Measurements from ENCODE around the gene CC2D2A.

DNA sequence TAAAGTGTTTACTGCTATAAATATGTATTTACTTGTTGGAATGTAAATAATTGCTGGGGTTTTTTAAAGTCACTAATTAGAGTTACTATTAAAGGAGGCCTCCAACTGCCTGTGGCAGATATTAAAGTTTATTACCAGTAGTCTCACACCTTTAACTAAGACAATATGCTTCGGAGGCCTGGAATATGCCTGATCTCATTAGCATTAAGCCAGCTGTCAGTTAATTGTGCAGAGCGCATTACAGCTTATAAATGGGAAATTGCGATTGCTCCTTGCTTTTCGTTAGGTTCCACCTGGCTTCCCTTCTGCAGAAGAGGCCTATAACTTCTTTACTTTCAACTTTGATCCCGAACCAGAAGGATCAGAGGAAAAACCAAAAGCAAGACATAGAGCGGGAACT lies 41.3 kb downstream of the CC2D2A start:
- TF ChIP-seq POLR2AphosphoS5 (IDR thresholded peaks at IDR 0.05; ENCODE audit: borderline replicate concordance, low read depth, low read length) (no peak), EZH2 (IDR thresholded peaks at IDR 0.05) (no peak)
